OCI-LY7 (cell line): ENCODE measurements around the gene PRKG1.

Source experiments
- EZH2phosphoT487 ChIP-seq: fragments of 200-600 bp; sonication (generic); IDR thresholded peaks from 2 replicates; pipeline ENCODE4 v1.6.1; 2018; ENCODE audit warnings: low read depth, borderline replicate concordance, mild to moderate bottlenecking, mixed run types, antibody characterized with exemption, low read length, moderate library complexity, mixed read lengths
- TF ChIP-seq, protein P1 (sequence below): fragments of 200-600 bp; sonication (generic); conservative IDR thresholded peaks from 2 replicates; pipeline ENCODE4 v1.5.1; 2014; ENCODE audit warnings: mild to moderate bottlenecking, antibody characterized with exemption, low read length, moderate library complexity, mixed read lengths

- TF ChIP-seq, protein P1, sequence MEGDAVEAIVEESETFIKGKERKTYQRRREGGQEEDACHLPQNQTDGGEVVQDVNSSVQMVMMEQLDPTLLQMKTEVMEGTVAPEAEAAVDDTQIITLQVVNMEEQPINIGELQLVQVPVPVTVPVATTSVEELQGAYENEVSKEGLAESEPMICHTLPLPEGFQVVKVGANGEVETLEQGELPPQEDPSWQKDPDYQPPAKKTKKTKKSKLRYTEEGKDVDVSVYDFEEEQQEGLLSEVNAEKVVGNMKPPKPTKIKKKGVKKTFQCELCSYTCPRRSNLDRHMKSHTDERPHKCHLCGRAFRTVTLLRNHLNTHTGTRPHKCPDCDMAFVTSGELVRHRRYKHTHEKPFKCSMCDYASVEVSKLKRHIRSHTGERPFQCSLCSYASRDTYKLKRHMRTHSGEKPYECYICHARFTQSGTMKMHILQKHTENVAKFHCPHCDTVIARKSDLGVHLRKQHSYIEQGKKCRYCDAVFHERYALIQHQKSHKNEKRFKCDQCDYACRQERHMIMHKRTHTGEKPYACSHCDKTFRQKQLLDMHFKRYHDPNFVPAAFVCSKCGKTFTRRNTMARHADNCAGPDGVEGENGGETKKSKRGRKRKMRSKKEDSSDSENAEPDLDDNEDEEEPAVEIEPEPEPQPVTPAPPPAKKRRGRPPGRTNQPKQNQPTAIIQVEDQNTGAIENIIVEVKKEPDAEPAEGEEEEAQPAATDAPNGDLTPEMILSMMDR, result no peak
- TF ChIP-seq EZH2phosphoT487, result no peak
These were observed 694.7 kb downstream of the PRKG1 start for GRCh38 chr10:51768886-51769465.
